ENCODE results near the gene SLC6A7.

SLC6A7 gene

DNA sequence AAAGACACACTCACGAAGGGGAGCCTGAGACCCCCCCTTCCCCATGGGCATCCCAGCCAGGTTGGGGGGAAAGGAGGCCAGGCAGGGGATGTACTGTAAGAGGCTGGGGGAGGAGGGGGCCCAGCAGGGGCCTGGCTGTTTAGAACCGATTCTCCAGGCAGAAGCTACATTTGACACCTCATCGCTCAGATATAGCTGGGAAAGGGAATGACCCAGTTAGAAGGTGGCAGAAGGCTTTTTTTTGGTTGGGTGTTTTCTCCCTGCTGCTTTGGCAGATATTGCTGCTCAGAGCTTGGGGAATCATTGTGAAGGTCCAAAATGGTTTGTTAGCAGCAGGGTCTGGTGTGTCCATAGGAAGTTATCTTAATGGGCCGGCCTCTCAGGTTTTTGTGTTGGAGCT is 17.3 kb upstream of the SLC6A7 start:
- no peak for DNase-seq (ENCODE audit: low read depth in 2 of 2)

DNA sequence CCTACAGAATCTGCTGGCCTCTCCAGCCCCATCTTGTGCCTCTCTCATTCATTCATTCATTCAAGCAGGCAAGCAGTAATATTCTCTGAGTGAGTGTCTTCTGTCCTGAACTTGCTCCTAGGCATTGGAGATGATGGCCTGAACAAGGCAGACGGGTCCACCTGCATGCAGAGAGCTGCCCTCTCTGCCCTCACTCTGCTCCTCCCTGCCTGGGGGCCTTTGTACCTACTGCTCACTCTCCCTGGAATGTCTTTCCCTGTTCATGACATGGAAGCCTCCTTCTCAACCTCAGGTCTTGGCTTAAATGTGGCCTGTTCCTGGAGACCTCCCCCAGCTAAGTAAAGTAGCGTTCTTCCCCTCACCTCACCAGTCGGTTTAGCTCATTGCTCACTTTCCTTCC is 16.7 kb upstream of the SLC6A7 start:
- DNase-seq (ENCODE audit: low read depth in 2 of 2), result no peak

DNA sequence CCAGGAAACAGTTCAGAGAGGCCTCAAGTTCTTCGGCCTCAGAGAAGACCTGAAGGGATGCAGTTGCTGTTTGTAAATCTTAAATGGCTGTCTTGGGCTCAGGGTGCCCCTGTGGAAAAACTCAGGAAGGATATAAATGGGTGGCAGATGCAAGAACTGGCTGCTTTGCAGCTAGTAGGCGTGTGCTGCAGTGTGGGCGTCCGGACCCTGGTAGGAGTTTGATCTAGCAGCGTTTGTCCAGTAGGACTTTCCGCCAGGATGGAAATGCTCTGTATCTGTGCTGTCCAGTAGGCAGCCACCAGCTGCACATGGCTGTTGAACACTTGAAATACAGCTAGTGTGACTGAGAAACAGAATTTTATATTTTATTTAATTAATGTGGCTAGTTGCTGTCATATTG is 15.6 kb upstream of the SLC6A7 start:
- DNase-seq (ENCODE audit: low read depth in 2 of 2), result no peak

DNA sequence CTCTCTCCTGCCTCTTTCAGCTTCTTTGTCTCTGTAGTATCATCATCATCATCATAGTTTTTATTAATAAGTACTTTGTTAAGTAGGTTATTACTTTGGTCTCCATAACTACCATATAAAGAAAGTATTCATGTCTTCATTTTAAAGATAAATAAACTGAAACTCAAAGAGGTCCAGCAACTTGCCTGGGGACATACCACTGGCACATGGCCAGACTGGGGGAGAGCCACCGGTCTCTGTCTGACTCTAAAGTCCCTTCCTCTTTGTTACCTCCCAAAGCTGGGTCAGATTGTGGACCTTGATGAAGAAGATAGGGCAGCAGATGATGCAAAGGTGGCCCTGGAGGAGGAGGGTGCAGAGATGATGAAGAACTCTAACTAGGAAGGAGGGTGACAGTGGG is 14.8 kb upstream of the SLC6A7 start:
- no peak for DNase-seq (ENCODE audit: low read depth in 2 of 2)

DNA sequence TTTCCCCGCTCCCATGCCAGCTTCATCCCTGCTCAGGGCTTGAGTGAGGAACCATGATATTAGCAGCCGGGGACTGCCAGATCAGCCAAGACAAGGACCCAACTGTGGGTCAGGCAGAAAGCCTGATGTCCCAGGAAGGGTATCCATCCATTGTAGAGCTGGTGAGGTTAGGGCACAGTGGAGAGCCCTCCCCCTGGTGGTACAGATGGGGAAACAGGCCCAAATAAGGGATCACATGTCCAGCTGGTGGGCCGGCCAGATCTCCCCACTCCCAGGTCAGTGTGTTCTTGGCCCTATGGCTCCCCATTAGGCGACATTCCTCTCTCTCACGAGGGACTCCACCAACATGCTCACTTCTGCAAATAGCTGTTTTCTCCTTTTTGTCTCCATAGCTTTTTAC is 14.3 kb upstream of the SLC6A7 start:
- DNase-seq (ENCODE audit: low read depth in 2 of 2), result no peak

DNA sequence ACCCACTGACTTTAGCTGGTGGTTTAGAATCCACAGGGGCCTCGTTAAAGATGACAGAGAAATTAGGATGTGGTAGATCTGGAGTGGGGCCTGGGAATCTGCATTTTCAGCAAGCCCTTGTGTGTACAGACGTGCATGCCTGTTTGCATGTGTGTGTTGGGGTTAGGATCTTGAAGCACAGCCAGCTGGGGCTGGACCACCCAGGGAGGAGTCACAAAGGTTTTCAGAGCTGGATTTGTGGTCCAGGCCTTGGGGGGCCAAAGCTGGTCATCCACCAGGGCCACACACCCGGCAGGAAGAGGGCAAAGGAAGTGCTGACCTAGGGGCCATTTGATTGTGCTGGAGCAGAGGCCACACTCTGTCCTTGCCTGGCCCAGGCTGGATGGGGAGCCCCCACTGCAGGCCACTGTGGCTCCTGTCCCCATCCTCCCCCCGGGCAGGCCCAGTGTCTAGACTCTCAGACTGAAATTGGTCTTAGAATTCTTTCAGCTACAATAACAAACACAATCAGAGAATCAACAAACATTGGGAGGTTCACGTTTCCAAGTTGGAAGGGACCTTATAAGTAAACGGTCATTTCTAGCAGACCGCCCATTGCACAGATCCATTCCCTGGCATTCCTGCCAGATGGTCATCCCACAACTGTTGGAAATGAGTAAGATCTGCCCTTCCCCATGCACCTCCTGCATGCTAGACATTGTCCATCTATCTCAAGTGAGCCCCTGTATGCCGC is 13.0 kb upstream of the SLC6A7 start:
- no peak for DNase-seq (ENCODE audit: low read depth in 2 of 2)

DNA sequence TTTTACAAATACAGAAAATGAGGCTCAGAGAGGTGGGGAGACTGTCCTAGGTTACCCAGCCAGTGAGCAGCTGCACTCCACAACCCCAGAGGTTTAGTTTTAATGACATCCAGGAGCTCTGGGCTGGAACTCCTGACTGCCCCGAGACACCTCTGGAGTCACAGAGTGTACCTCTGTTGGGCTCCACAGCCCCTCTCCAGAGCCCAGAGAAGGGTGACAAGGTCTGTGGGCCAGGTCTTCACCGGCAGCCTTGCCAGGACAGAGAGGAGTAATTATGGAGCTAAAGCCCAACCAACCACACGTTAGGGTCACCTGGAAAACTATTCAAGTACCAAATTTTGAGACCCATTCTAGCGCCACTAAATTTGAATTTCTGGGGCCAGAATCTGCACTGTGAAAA is 12.1 kb upstream of the SLC6A7 start:
- DNase-seq (ENCODE audit: low read depth in 2 of 2), result no peak

DNA sequence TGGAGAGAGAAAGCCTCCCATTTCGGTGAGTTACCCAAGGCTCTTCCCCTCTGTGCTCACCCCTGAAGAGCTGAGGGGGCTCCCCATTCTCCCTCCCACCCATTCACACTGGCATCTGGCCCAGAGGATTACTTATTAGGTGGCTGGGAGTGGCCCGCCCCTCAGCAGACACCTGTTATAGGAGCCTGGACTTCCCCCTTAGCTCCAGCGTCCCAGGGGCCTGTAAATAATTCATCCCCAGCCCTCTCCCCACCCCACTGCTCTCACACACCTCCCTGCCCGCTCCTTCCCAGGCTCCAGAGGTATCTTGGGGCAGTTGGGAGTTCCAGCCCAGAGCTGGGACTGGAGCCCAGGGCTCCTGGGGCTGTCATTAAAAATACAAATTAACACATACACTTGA is 11.6 kb upstream of the SLC6A7 start:
- no peak for DNase-seq (ENCODE audit: low read depth in 2 of 2)

DNA sequence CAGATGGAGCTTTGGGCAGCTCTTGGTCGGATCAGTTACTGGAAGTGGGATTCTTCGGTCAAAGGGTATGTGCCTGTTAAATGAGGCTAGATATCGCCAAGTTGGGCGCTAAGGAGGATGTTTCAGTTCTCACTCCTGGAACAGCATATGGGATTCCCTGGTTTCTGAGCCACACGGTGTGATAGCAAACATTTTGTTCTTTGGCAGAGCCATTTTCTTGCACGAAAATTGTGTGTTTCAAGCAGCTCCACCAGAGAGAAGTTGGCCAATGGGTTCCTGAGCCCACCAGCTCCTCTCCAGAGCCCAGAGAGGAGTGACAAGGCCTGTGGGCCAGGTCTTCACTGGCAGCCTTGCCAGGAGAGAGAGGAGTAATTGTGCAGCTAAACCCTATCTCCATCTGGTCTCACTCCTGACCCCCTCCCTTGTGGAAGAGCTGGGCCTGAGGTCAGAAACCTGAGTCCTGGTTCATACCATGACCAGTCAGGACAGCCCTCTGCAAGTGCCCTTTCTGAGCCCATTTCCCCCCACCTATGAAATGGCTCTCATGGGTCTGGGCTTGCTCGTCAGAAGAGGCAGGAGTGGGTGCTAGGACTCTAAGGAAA is 10.7 kb upstream of the SLC6A7 start:
- no peak for DNase-seq (ENCODE audit: low read depth in 2 of 2)

DNA sequence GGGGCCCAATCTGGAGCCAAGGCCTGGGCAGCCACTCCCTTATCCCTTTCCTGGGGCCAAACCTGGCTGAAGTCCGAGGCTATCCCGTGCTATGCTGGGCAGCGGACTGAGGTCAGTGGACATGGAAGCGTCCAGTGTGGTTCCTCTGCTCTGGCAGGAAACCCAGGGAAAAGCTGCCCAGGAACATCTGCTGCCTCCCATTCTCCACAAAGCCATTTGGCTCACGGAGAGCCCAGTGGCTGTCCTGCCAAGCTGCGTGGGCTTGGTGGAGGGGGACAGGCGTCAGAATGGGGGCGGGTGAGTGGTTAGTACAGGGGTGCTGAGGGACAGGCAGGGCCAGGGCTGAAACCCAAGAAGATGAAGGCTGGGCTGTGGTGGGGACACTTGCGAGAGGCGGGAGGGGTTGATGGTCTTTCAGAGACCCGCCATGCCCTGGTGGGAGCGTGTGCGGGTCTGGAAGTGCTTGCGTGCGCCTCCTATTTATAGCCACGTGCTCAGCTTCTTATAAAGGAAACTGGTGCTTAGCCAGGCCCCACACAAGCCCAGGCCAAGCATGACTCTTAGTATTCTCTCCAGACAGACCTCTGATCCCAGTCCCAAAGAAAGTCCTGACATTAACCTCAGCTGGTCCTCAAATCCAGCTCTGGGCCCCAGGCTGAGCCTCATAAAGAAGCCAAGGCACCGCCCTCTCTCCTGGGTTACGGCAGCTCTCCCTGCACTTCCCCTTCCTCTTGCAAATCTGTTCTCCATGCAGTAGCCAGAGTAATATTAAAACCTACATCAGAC is 9.4 kb upstream of the SLC6A7 start:
- no peak for DNase-seq (ENCODE audit: low read depth in 2 of 2)

DNA sequence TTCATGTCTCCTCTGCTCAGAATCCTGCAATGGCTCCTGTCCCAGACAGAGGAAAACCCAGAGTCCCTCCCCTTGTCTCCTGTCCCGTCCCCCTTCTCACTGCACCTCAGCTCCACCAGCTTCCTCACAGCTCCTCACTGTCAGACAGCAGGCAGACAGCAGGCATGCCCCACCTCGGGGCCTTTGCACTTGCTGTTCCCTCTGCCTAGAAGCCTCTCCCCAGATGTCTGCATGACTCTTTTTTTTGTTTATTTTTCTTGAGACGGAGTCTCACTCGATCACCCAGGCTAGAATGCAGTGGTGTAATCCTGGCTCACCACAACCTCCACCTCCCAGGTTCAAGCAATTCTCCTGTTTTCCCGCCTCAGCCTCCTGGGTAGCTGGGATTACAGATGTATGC is 8.8 kb upstream of the SLC6A7 start:
- no peak for DNase-seq (ENCODE audit: low read depth in 2 of 2)

DNA sequence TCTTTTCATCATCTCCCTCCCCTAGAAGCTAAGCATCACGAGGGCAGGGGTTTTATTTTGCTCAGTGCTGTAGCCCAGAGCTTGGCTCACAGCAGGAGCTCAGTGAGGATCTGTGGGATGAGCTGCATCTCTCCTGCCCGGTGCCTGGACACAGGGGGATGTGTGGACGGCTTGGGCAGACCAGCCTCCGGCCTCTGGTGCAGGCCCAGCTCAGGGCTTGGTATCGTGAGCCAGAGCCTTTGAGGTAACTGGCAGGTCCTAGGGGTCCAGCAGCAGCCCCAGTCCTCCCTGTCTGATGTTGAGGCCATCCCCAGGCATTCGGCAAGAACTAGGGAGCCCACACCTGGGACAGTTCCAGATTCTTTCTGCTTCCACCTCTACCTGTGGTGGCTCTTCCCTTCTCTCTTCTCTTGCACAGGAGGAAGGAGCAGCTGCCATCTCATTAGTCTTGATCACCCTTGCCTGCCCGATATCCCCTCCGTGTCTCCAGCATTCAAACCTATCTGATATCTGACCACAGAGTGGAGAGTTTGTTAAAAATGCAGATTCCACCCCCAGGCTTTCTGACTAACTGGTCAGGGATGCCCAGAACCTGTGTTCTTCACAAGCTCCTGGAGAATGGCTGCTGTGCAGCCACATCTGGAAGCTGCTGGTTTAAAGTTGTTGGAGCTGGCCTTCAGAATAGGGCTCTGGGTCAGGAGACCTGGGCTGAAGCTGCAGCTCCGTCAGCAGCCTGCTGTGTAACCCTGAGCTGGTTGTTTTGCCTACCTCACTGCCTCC is 7.9 kb upstream of the SLC6A7 start:
- no peak for DNase-seq (ENCODE audit: low read depth in 2 of 2)

DNA sequence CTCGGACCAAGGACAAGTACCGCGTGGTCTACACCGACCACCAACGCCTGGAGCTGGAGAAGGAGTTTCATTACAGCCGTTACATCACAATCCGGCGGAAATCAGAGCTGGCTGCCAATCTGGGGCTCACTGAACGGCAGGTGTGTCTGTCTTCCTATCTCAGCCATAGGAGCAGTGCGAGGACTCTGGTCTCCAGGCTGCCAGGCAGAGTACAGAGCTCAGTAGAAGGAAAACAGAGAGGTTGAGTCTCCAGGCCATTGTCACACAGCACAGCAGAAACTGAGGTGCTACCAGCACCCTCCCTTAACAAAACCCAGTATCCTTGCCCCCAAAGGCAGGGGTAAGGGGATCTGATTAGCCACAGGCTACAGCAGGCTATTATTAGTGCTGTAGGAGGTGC is 7.1 kb upstream of the SLC6A7 start:
- no peak for DNase-seq (ENCODE audit: low read depth in 2 of 2)

DNA sequence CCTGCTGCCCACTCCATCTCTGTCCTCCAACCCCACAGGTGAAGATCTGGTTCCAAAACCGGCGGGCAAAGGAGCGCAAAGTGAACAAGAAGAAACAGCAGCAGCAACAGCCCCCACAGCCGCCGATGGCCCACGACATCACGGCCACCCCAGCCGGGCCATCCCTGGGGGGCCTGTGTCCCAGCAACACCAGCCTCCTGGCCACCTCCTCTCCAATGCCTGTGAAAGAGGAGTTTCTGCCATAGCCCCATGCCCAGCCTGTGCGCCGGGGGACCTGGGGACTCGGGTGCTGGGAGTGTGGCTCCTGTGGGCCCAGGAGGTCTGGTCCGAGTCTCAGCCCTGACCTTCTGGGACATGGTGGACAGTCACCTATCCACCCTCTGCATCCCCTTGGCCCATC is 6.4 kb upstream of the SLC6A7 start:
- no peak for DNase-seq (ENCODE audit: low read depth in 2 of 2)

DNA sequence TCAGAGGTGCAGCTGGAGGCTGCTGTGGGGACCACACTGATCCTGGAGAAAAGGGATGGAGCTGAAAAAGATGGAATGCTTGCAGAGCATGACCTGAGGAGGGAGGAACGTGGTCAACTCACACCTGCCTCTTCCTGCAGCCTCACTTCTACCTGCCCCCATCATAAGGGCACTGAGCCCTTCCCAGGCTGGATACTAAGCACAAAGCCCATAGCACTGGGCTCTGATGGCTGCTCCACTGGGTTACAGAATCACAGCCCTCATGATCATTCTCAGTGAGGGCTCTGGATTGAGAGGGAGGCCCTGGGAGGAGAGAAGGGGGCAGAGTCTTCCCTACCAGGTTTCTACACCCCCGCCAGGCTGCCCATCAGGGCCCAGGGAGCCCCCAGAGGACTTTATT is 5.9 kb upstream of the SLC6A7 start:
- DNase-seq (ENCODE audit: low read depth in 2 of 2), result no peak

DNA sequence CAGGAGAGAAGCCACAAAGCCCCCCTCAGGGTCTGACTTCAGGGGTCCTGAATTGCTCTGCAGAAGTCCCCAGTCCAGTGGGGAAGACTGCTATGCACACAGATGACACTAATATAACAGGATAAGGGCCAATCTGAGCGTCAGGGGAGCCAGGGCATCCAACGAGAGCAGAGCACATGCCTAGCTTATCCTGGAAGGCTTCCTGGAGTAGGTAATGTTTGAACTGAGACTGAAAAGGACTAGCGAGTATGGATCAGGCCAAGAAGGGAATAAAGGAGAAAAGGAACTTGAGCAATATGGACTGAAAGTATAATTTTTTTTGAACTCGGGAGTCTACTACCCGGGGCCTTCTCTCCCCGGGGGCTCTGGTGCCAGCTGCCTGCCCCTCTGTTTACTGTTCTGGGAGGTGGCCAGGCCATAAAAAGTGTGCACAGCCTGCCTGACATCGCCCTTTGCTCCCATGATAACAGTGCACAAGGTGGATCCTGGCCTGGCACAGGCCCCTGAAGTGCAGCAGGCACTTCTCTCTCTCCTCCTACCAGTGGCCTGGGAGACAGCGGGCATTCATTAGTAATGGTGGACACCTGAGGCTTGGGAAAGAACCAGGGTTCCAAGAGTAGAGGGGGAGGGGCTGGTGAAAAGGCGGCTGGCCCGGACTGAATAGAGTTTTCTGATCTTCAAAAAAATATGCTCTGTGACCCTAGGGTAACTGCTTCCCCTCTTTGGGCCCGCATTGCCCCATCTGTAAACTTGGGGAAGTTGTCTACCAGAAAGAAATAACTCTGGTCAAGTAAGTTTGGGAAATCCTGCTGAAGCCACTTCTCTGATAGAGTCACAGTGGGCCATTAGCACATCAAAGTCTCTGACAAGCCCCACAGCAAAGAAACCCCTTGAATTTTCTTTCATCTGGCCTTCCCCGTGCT is 4.6 kb upstream of the SLC6A7 start:
- DNase-seq (ENCODE audit: low read depth in 2 of 2), result no peak

DNA sequence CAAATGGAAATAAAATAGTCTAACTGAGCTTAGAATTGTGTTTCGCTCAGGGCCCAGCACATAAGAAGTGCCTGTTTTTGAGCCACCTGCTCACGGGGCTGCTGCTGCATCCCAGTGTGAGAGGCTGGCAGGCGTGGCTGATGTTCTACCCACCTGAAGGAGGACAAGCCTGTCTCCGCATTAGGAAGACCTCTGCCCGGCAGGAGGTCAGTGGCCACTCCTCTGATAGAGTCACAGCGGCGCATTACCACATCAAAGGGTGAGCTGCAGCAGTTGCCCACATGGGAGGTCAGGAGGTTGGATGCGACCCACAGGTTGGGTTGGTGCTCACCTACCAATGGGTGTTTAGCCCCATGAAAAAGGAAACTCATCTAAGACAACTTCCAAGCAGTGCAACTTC is 3.7 kb upstream of the SLC6A7 start:
- DNase-seq (ENCODE audit: low read depth in 2 of 2), result no peak

DNA sequence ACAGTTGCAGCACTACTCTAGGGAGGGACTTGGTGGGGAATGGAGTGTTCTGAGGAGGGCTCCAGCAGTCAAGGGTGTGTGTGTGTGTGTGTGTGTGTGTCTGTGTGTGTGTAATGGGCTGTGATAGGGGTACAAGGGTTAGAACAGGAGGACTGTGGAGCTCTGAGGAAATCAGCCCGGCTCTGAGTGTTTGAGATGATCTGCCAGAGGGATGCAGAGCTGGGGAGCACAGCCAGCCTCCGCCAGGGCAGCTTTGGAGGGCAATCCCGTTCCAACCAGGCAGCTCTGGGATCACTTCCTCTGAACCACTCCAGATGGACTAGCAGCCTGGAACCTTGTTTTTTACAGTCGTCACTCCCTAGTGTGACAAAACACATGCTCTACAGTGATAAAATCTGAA is 3.0 kb upstream of the SLC6A7 start:
- DNase-seq (ENCODE audit: low read depth in 2 of 2), result no peak

DNA sequence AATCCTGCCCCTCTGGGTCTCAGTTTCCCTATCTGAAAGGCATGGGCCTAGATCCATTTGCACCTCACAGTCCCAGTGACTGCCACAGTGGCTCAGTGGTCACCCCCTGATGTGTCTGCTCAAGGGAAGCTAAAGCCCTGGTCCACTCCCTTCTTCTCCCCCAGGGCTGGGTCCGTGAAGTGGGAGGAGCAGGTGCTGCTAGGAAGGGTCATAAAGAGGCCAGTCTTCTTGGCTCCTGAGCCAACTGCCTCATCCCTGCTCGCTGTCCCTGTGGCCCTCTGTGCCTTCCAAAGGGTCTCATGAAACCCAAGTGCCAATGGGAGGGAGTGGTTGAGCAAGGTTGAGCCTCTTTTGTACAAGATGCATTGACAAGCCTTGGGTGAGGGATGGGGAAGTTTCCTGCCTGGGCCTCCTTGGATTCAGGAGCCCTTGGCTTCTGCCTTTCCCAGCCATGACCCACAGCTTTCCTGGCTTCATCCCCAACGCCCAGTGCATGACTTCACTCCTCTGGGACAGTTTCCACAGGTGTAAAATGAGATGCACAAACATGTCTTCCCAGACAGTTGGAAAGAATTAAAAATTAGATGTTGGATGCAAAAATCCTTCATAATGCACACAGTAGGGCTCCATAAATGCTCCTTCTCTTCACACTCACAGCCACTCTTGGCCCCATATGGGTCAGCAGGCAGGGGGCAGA is 1.6 kb upstream of the SLC6A7 start:
- DNase-seq (ENCODE audit: low read depth in 2 of 2), result no peak

DNA sequence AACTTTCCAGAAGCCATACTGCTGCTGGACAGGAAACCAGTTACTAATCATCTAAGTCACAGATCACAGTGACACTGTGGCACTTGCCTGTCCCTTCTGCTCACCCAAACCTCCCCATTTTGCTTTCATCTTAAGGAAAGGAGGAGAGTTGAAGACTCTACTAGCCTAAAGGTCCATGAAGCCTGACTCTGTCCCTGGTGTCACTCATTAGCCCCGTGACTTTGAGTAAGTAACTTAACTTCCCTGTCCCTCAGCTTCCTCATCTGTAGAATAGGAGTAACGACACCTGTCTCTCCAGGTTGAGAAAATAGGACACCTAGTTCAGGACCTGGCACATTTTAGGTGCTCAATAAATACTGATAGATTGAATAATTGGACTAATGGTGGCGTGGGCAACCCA is 536 bp upstream of the SLC6A7 start:
- DNase-seq (ENCODE audit: low read depth in 2 of 2), result no peak

DNA sequence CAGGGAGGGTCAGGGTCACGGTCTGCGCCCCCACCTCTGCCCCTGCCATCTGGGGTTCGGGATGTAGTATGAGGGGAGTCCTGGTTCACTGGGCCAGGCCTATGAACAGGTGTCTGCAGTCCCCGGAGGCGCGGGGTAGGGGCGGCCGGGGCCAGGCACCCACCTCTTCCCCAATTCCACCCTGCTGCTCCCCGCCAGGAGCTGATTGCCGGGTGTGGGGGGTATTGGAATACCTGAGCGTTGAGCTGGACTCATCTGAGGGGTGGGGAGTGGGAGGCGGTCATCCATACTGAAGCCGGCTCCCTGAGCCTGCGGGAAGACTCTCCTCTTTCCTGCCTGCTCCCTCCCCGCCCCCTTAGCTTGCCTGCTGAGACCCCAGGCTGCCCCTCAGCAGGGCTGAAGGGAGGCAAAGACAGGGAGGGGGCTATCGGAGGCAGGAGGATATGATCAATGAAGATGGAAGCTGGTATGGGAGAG is 679 bp downstream of the SLC6A7 start:
- no peak for DNase-seq (ENCODE audit: low read depth in 2 of 2)
